Upper lobe of right lung (tissue), 1 donor: ENCODE results near the gene PDXDC1. TPM values are rescaled to one million over a fixed set of nuclear protein-coding genes. Genes with fewer than 3 reads are reported as not detected.

Experiments
- ATAC-seq: fragments of 200-7000 bp; cut with Tn5 transposase; one replicate; pipeline ENCODE4 v1.9.1; 2020; ENCODE audit warnings: mild to moderate bottlenecking, moderate library complexity
- DNase-seq: peaks from one replicate; pipeline ENCODE4 v3.0.0-alpha.2; 2020
- H3K27ac ChIP-seq: fragments of 200-600 bp; one replicate; pipeline ENCODE4 v1.8.0; 2022
- H3K27me3 ChIP-seq: fragments of 200-600 bp; one replicate; pipeline ENCODE4 v1.8.0; 2022; ENCODE audit warnings: mild to moderate bottlenecking
- H3K36me3 ChIP-seq: fragments of 200-600 bp; one replicate; pipeline ENCODE4 v1.8.0; 2022
- H3K4me1 ChIP-seq: fragments of 200-600 bp; one replicate; pipeline ENCODE4 v1.8.0; 2022
- H3K4me3 ChIP-seq: fragments of 200-600 bp; one replicate; pipeline ENCODE4 v1.8.0; 2022; ENCODE audit warnings: mild to moderate bottlenecking
- H3K9me3 ChIP-seq: fragments of 200-600 bp; one replicate; pipeline ENCODE4 v1.8.0; 2022
- CTCF ChIP-seq: fragments of 200-600 bp; IDR thresholded peaks from one replicate; pipeline ENCODE4 v1.8.0; 2022; ENCODE audit warnings: antibody characterized with exemption
- intact Hi-C: fragments of 100-400 bp; cut with DNase I; formaldehyde crosslinking; loops from one replicate; pipeline ENCODE4 v1.11.0; 2022
- total RNA-seq: library from RNA; stranded (reverse); fragmentation: NEBNext Ultra II Directional; extraction: Animal tissue kit (Norgen Biotek cat#: 25700); gene quantifications from one replicate; pipeline ENCODE4 v1.2.1, GENCODE V29; 2021
- donor health status: DM: no; HTN: yes; CAD: no; lungs with severe emphysema.

Gene PDXDC1
- total RNA-seq, 1 donor from 2014 or later = 100 TPM

- DNase-seq (peak; percentile 34), ATAC-seq (no peak)
- intact Hi-C loops = no loop called here
- no peaks in the 10 kb centered on the region for H3K9me3 ChIP-seq
- no peak for TF ChIP-seq CTCF
- H3K36me3 ChIP-seq = peaks cover 13% of the 10 kb centered on the region
- peaks cover 21% of the 10 kb centered on the region for H3K4me1 ChIP-seq
- no peaks in the 10 kb centered on the region for H3K27me3 ChIP-seq
- no peak overlapping the region for H3K4me3 ChIP-seq
- H3K27ac ChIP-seq = no peak overlapping the region
Measured at GRCh38 chr16:15051387-15051951, 76.6 kb downstream of the PDXDC1 start.

- Histone ChIP-seq H3K27ac (no peak overlapping the region), H3K4me1 (peaks cover 22% of the 10 kb centered on the region), H3K4me3 (no peak overlapping the region), H3K9me3 (no peaks in the 10 kb centered on the region), H3K36me3 (peaks cover under 1% of the 10 kb centered on the region), H3K27me3 (no peaks in the 10 kb centered on the region)
- ATAC-seq = peak; percentile 23
- no peak for TF ChIP-seq CTCF
- intact Hi-C loops = no loop called here
- peak; percentile 53 for DNase-seq
Measured at GRCh38 chr16:15052747-15053476, 78.1 kb downstream of the PDXDC1 start.

GRCh38 chr16:15053904-15054303, 79.1 kb downstream of the PDXDC1 start:
- H3K9me3 ChIP-seq = no peaks in the 10 kb centered on the region
- no peak for ATAC-seq
- H3K4me3 ChIP-seq = no peak overlapping the region

GRCh38 chr16:15054357-15055140, 79.7 kb downstream of the PDXDC1 start:
- ATAC-seq = no peak
- no peak for TF ChIP-seq CTCF
- Histone ChIP-seq H3K27me3 (no peaks in the 10 kb centered on the region), H3K4me3 (peak overlapping the region; percentile 72), H3K27ac (peak overlapping the region; percentile 84), H3K36me3 (peaks cover 13% of the 10 kb centered on the region), H3K4me1 (peaks cover 22% of the 10 kb centered on the region), H3K9me3 (no peaks in the 10 kb centered on the region)
- peak; percentile 29 for DNase-seq
- intact Hi-C loops = no loop called here

More at GRCh38 chr16:15053904-15054303, 79.1 kb downstream of the PDXDC1 start:
- Histone ChIP-seq H3K27me3 (no peaks in the 10 kb centered on the region), H3K27ac (no peak overlapping the region), H3K36me3 (peaks cover 6% of the 10 kb centered on the region), H3K4me1 (peaks cover 22% of the 10 kb centered on the region)
- intact Hi-C loops = no loop called here
- TF ChIP-seq CTCF = no peak
- DNase-seq = peak; percentile 61

GRCh38 chr16:15055141-15056053, 80.6 kb downstream of the PDXDC1 start:
- ATAC-seq (peak; percentile 34), DNase-seq (no peak)
- Histone ChIP-seq H3K36me3 (peaks cover 21% of the 10 kb centered on the region), H3K27me3 (no peaks in the 10 kb centered on the region), H3K4me1 (peaks cover 22% of the 10 kb centered on the region), H3K9me3 (no peaks in the 10 kb centered on the region), H3K27ac (peak overlapping the region; percentile 84), H3K4me3 (peak overlapping the region; percentile 72)
- no peak for TF ChIP-seq CTCF
- intact Hi-C loops = no loop called here
